Left renal pelvis (tissue), 4 donors: ENCODE results near the gene ANKFN1. TPM values are rescaled to one million over a fixed set of nuclear protein-coding genes. Genes with fewer than 3 reads are reported as not detected.
A peak's percentile ranks its signal among the peaks of the same experiment; 100 is the strongest.
"Not testable (repeated sequence)": the region's sequence is repeated elsewhere in the genome, so short reads cannot be mapped to it uniquely, and the experiment has no call there.

Source experiments
- DNase-seq, 4 donors: peaks; one replicate each; pipeline ENCODE4 v3.0.0-alpha.2; 2013; ENCODE audit warnings: low read depth in 4 of 4, low spot score in 3 of 4
- polyA plus RNA-seq, 4 donors: library from polyadenylated mRNA; unstranded; fragments of 120-200 nt; gene quantifications; one replicate each; pipeline ENCODE4 v1.2.1, GENCODE V29; 2013; ENCODE audit not compliant: insufficient read length in 4 of 4

The ANKFN1 gene
- polyA plus RNA-seq, 4 donors: 0.80 to 1.4 (median 1.1) TPM

DNA sequence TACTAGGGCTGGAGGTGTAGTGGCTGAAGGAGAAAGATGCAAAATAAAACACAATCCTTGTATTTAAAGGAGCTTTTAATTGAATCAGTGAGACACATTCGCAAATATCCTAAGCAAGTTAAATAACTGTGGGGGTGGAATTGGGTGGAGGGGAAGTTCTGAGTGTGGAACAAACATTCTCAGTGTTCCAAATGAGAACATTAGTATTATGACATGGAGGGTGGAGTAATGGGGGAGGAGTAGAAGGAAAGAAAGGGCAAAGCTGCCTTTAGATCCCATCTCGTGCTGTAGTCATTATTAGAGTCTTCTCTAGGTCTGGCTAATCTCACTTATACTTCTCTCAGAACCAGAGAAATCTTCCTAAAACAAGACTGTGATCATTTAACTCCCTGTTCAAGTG is 169.7 kb downstream of the ANKFN1 start:
- no peak for DNase-seq

DNA sequence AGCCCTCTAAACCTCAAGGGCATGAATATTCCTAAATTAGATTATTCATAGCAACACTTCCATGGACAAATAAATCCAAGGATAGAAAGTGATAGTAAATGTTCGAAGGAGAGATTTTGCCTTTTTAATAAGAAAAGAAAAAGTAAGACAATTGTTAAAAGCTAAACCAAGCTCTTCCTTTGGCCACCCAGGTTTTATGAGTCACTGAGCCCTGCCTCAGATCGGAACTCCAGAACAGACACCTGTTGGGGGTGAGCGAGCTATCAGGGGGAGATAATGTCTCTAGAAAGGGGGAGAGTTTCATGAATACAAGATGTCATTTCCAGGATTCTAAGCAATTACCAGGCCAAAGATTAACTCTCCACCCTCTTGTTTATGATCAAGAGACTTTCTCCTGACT is 171.4 kb downstream of the ANKFN1 start:
- DNase-seq: no peak

- DNase-seq: no peak
Observed at GRCh38 chr17:56325313-56326000, 172.2 kb downstream of the ANKFN1 start.

GRCh38 chr17:56326001-56326359 is 172.7 kb downstream of the ANKFN1 start:
- no peak for DNase-seq

DNA sequence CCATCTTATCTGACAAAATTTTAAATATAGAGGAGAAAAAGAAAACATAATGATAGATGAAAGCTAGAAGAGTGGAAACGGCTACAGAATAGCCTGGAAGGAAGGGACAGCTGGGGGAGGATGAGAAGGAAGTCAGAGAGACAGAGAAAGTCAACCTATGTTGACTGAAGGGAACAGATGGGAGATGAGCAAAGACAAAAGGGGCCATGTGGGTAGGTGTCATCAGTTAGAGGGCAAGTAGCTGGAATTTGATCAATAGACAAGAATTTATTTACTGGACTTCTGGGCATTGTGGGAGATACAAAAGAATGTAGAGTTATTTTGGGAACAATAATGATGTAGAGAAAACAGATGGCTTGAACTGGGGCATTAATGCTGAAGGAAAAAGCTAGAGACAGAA is 194.4 kb downstream of the ANKFN1 start:
- DNase-seq: no peak

GRCh38 chr17:56350592-56350991 is 197.3 kb downstream of the ANKFN1 start:
- DNase-seq: no peak

DNA sequence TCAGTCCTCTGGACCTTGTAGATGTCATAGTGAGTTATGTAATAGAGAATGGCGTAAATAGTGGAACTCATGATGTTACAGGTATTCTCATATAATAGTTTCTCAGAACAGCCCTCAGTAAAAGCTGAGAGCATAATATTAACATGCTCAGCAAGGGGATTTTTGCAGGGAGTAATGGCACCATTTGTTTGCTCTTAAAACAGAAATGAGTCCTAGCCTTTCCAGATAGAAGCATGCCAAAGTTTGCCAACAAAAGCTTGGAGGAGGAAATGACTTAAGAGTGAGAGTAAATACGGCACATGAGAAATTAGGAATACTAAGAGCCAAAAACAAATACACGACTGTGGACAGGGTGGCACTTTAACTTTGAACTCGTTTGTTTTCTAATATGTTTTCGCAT is 198.4 kb downstream of the ANKFN1 start:
- DNase-seq: no peak

DNA sequence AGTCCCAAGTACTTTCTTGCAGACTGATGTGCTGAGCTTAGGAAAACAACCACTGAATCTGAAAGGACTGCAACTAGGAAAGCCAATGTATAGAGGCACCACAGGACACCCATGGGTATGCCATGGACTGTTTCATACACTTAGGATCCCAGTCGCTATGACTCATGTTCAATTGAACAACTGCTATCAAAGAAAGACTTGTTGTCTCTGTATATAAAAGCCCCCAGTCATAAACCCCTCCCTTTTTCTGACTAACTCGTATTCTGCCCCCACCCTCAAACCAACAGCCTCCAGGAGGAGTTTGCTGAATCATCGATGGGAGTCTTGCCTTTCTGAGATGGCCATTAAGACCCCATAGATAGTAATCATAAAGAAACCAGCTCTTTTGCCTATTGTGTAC is 205.4 kb downstream of the ANKFN1 start:
- no peak for DNase-seq

GRCh38 chr17:56359518-56359917 is 206.2 kb downstream of the ANKFN1 start:
- no peak for DNase-seq

DNA sequence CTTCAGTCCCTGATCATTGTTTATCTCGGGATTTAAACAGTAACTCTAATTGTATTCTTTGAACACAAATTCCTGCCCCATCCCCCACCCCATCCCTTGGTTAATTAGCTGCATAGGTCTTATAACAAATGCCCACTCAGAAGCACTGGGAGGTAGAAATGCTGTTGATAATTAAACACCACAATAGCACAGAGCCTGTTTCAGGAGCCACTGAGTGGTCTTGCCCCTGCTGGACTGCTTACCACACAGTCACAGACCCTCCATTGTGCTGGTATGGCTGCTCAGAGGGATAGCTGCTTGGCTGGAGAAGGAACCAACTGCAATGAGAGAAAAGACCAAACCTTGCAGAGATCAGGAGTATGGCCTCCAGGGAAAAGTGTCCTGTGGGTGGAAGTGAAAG is 214.1 kb downstream of the ANKFN1 start:
- DNase-seq: peak in 3 of 4 donors; percentile 15 to 22 (median 16)

- DNase-seq: no peak
Observed at GRCh38 chr17:56373981-56374833, 220.9 kb downstream of the ANKFN1 start.

- no peak for DNase-seq
Observed at GRCh38 chr17:56389356-56389755, 236.1 kb downstream of the ANKFN1 start.

DNA sequence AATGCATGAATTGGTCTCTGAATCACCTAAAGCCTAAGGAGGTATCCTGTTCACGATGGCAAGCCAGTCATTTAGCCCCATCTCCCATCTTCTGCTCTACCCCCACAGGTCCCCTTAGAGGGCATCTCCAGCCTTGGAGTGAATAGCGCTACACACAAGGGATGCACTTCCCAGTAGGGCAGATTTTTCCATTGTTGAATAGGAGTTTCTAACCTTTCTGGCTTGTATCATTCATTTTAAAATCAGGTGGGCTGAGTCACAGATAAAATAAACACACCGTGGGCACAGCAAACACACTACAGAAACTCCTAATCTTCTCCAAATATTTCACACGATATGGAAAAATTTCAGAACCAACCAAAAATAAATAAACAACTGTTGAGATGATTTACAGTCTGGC is 239.0 kb downstream of the ANKFN1 start:
- DNase-seq: no peak

- DNase-seq: no peak
Observed at GRCh38 chr17:56393156-56393555, 239.9 kb downstream of the ANKFN1 start.

DNA sequence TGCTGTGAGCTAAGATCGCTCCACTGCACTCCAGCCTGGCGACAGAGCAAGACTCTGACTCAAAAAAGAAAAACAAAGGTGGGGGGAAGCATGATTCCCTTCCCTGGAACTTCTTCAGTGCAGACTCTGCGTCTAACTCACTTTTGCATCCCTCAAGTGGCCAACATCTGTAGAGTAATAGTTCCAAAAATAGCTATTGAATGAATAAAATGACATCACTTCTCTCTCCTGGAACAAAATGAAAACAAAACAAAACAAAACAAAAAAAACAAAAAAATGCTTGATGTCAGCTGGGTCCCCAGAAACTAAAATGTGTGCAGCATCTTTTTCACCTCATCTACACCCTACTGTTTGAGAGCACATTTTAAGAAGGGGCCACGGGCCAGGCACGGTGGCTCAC is 242.5 kb downstream of the ANKFN1 start:
- DNase-seq: no peak

DNA sequence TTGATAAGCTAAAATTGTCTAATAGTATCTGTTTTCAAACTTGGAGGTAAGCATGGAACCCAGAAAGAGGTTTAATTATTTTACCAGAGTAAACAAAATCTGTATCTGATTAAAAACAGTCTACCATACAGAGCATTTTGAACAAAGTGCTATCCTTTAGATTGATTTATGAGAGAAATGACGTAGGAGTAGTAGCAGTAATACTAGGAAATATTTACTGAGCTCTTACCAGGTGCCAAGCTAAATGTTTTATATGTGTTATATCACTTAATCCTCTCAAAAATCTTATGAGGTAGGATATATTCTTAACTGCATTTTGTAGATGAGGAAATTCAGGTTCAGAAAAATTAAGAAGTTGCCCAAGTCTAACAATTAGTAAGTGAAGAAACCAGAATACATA is 253.8 kb downstream of the ANKFN1 start:
- DNase-seq: no peak

DNA sequence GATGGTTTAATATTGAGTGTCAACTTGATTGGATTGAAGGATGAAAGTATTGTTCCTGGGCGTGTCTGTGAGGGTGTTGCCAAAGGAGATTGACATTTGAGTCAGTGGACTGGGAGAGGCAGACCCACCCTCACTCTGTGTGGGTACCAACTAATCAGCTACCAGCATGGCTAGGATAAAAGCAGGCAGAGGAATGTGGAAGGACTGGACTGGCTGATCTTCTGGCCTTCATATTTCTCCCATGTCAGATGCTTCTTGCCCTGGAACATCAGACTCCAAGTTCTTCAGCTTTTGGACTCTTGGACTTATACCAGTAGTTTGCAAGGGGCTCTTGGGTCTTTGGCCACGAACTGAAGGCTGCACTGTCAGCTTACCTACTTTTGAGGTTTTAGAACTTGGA is 259.1 kb downstream of the ANKFN1 start:
- DNase-seq: not testable (repeated sequence)

DNA sequence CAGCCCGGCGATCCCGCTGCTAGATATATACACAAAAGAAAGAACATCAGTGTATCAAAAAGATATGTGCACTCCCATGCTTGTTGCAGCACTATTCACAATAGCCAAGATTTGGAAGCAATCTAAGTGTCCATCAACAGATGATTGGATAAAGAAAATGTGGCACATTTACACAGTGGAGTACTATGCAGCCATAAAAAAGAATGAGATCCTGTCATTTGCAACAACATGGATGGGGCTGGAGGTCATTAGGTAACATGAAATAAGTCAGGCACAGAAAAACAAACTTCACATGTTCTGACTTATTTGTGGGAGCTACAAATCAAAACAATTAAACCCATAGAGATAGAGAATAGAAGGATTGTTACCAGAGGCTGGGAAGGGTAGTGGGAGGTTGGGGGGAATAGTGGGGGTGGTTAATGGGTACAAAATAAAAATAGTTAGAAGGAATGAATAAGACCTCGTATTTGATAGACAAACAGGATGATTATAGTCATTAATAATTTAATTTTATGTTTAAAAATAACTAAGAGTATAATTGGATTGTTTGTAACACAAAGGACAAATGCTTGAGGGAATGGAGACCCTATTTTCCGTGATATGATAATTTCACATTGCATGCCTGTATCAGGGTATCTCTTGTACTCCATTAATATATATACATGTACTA is 263.5 kb downstream of the ANKFN1 start:
- no peak for DNase-seq

DNA sequence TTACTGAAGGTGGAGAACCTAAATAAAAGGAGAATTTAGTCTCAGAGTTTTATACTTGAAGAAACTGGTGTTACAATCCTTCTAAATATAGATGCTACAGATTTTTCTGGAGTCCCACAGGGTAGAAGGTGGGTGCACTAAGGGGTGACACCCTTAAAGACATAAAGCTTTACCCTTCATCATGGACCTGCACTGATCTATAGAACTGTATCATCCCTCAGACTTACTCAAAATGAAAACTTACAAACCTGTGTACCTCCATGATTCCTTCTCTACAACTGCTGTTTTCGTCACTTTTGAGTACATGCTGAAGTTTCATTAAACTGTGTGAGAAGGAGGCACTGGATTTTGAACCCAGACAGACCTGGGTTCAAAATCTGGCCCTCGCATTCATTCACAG is 270.7 kb downstream of the ANKFN1 start:
- DNase-seq: no peak

DNA sequence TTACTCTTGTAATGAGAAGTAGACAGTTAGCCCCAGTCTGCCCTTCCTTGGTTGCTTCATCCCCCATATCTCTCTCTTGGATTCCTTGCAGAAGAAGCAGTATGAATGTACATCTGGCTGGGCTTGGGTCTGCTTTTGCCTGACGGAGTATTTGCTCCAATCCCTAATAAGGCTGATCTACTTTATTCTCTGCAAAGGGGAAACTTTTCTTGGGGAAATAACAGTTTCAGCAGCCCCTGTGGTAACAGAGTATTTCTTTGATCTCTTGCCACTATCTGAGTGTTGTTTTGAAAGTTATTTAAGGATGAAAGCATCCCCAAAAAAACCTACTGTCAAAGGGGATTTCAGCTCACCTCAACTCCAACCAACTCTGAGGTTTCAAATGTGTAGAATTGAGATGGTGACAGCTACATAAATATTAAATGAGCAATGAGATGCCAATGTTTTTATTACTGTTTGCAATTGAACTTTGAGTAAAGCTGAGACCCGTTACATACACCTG is 271.3 kb downstream of the ANKFN1 start:
- DNase-seq: no peak

GRCh38 chr17:56425483-56425882 is 272.2 kb downstream of the ANKFN1 start:
- DNase-seq: no peak
